Mesendoderm (in vitro differentiated cells): ENCODE results near the gene LIN9.
"Not testable (repeated sequence)": the region's sequence is repeated elsewhere in the genome, so short reads cannot be mapped to it uniquely, and the experiment has no call there.

Source experiments
- DNase-seq: peaks from one replicate; pipeline ENCODE4 v3.0.0; 2013
- H2AK5ac ChIP-seq: 2 replicates; pipeline ENCODE4 v1.6.1; 2013; ENCODE audit warnings: low read length, inconsistent platforms
- H2BK120ac ChIP-seq: 2 replicates; pipeline ENCODE4 v1.6.1; 2013; ENCODE audit warnings: low read depth, mild to moderate bottlenecking, low read length, moderate library complexity, mixed read lengths
- H2BK15ac ChIP-seq: replicated peaks from 2 replicates; pipeline ENCODE4 v1.6.1; 2013; ENCODE audit warnings: low read depth, mild to moderate bottlenecking, moderate library complexity
- H2BK5ac ChIP-seq: 2 replicates; pipeline ENCODE4 v1.6.1; 2013; ENCODE audit warnings: low read length, inconsistent platforms
- H3K18ac ChIP-seq: 2 replicates; pipeline ENCODE4 v1.6.1; 2013; ENCODE audit warnings: mild to moderate bottlenecking, low read length, mixed read lengths
- H3K23ac ChIP-seq: one replicate; pipeline ENCODE4 v1.6.1; 2013; ENCODE audit warnings: low read length
- H3K27ac ChIP-seq: 2 replicates; pipeline ENCODE4 v1.5.1; 2013; ENCODE audit warnings: low read depth, mild to moderate bottlenecking, inconsistent platforms, low read length, moderate library complexity
- H3K27me3 ChIP-seq: 2 replicates; pipeline ENCODE4 v1.6.1; 2013; ENCODE audit warnings: low read length, control low read depth, mild to moderate bottlenecking, inconsistent platforms; ENCODE audit not compliant: insufficient read depth, poor library complexity
- H3K36me3 ChIP-seq: 2 replicates; pipeline ENCODE4 v1.6.1; 2013; ENCODE audit warnings: low read length, inconsistent platforms; ENCODE audit not compliant: control insufficient read depth, insufficient read depth
- H3K4ac ChIP-seq: one replicate; pipeline ENCODE4 v1.6.1; 2013; ENCODE audit warnings: low read depth, mild to moderate bottlenecking, low read length, moderate library complexity
- H3K4me1 ChIP-seq: 2 replicates; pipeline ENCODE4 v1.6.1; 2013; ENCODE audit warnings: low read depth, low read length, inconsistent platforms; ENCODE audit not compliant: control insufficient read depth
- H3K4me2 ChIP-seq: 2 replicates; pipeline ENCODE4 v1.6.1; 2013; ENCODE audit warnings: low read length
- H3K4me3 ChIP-seq: 2 replicates; pipeline ENCODE4 v1.5.1; 2013; ENCODE audit warnings: mild to moderate bottlenecking, low read length
- H3K56ac ChIP-seq: one replicate; pipeline ENCODE4 v1.6.1; 2013; ENCODE audit warnings: low read length
- H3K79me1 ChIP-seq: 2 replicates; pipeline ENCODE4 v1.6.1; 2013; ENCODE audit warnings: low read length, inconsistent platforms
- H3K79me2 ChIP-seq: 2 replicates; pipeline ENCODE4 v1.6.1; 2013; ENCODE audit warnings: mild to moderate bottlenecking, low read length; ENCODE audit not compliant: control insufficient read depth, insufficient read depth
- H3K9ac ChIP-seq: 2 replicates; pipeline ENCODE4 v1.6.1; 2013; ENCODE audit warnings: low read length, inconsistent platforms
- H4K5ac ChIP-seq: one replicate; pipeline ENCODE4 v1.6.1; 2013; ENCODE audit warnings: low read length
- H4K8ac ChIP-seq: one replicate; pipeline ENCODE4 v1.6.1; 2013; ENCODE audit warnings: low read depth, mild to moderate bottlenecking, control low read depth, low read length, moderate library complexity
- WGBS: extraction: QIAGEN DNeasy Blood & Tissue Kit; methylation state at CpG from one replicate; pipeline ENCODE4 v1.1.7; 2013; ENCODE audit warnings: low lambda C conversion rate, missing lambda C conversion rate; ENCODE audit not compliant: insufficient coverage; ENCODE audit errors: extremely low coverage; 5-methylcytosine and 5-hydroxymethylcytosine counted together

LIN9 gene

GRCh38 chr1:226261818-226262217 is 47.1 kb downstream of the LIN9 start:
- Histone ChIP-seq H3K23ac (no peak overlapping the region), H3K4ac (no peak overlapping the region), H3K79me2 (no peaks in the 10 kb centered on the region), H3K4me2 (no peak overlapping the region), H3K4me1 (no peaks in the 10 kb centered on the region), H3K9ac (no peak overlapping the region), H3K27me3 (no peaks in the 10 kb centered on the region), H2BK120ac (no peak overlapping the region), H4K5ac (no peak overlapping the region), H3K56ac (no peak overlapping the region), H3K79me1 (no peaks in the 10 kb centered on the region), H3K36me3 (no peaks in the 10 kb centered on the region), H4K8ac (no peak overlapping the region), H2BK15ac (no peak overlapping the region), H3K27ac (no peak overlapping the region), H2AK5ac (no peak overlapping the region), H3K18ac (no peak overlapping the region), H2BK5ac (no peak overlapping the region), H3K4me3 (no peak overlapping the region)
- no peak for DNase-seq
- WGBS: no CpG with 5 or more reads among the region's 1 CpG

- no peak overlapping the region for H3K4me3 ChIP-seq
Measured at GRCh38 chr1:226255380-226255779, 53.6 kb downstream of the LIN9 start.

GRCh38 chr1:226253933-226254332 is 55.0 kb downstream of the LIN9 start:
- Histone ChIP-seq H2BK5ac (no peak overlapping the region), H3K4me2 (no peak overlapping the region), H3K79me1 (no peaks in the 10 kb centered on the region), H3K4me3 (no peak overlapping the region), H3K36me3 (peaks cover 2% of the 10 kb centered on the region), H4K5ac (no peak overlapping the region), H2BK120ac (no peak overlapping the region), H3K23ac (no peak overlapping the region), H3K27ac (no peak overlapping the region), H3K9ac (no peak overlapping the region), H3K27me3 (no peaks in the 10 kb centered on the region), H3K56ac (no peak overlapping the region), H3K4me1 (no peaks in the 10 kb centered on the region), H2AK5ac (no peak overlapping the region), H3K4ac (no peak overlapping the region), H4K8ac (no peak overlapping the region), H3K79me2 (no peaks in the 10 kb centered on the region), H3K18ac (no peak overlapping the region), H2BK15ac (no peak overlapping the region)
- DNase-seq: no peak
- WGBS: no CpG with 5 or more reads among the region's 4 CpGs

More at GRCh38 chr1:226255380-226255779, 53.6 kb downstream of the LIN9 start:
- H2BK5ac ChIP-seq: no peak overlapping the region
- H4K5ac ChIP-seq: no peak overlapping the region
- no peak overlapping the region for H3K4ac ChIP-seq
- no peak overlapping the region for H2AK5ac ChIP-seq
- no peak overlapping the region for H3K23ac ChIP-seq
- no peak overlapping the region for H2BK120ac ChIP-seq
- no peak overlapping the region for H3K27ac ChIP-seq
- DNase-seq: no peak
- H3K4me2 ChIP-seq: no peak overlapping the region
- no peak overlapping the region for H3K9ac ChIP-seq
- no peaks in the 10 kb centered on the region for H3K36me3 ChIP-seq
- peak overlapping the region; percentile 17 for H3K56ac ChIP-seq
- H3K4me1 ChIP-seq: no peaks in the 10 kb centered on the region
- WGBS: no CpG with 5 or more reads among the region's 3 CpGs
- no peaks in the 10 kb centered on the region for H3K79me1 ChIP-seq
- no peak overlapping the region for H2BK15ac ChIP-seq
- H3K27me3 ChIP-seq: no peaks in the 10 kb centered on the region
- H3K18ac ChIP-seq: no peak overlapping the region
- no peak overlapping the region for H4K8ac ChIP-seq
- H3K79me2 ChIP-seq: no peaks in the 10 kb centered on the region

- H2BK120ac ChIP-seq, H3K4me1 ChIP-seq, H2BK5ac ChIP-seq, H3K27me3 ChIP-seq, H2AK5ac ChIP-seq, H3K56ac ChIP-seq, H3K18ac ChIP-seq, H3K4me3 ChIP-seq, H3K79me1 ChIP-seq, H3K23ac ChIP-seq, H3K79me2 ChIP-seq, H3K4me2 ChIP-seq, H3K9ac ChIP-seq, DNase-seq, H3K36me3 ChIP-seq, H3K4ac ChIP-seq, H3K27ac ChIP-seq, H2BK15ac ChIP-seq, H4K5ac ChIP-seq, H4K8ac ChIP-seq: not testable (repeated sequence)
- WGBS: no CpG with 5 or more reads among the region's 7 CpGs
Measured at GRCh38 chr1:226252841-226253240, 56.1 kb downstream of the LIN9 start.

- H4K5ac ChIP-seq: no peak overlapping the region
- H2BK5ac ChIP-seq: no peak overlapping the region
- H4K8ac ChIP-seq: no peak overlapping the region
- no peak overlapping the region for H2AK5ac ChIP-seq
- no peaks in the 10 kb centered on the region for H3K79me2 ChIP-seq
- H3K27ac ChIP-seq: no peak overlapping the region
- no peak overlapping the region for H2BK120ac ChIP-seq
- no peak overlapping the region for H3K9ac ChIP-seq
- no peak for DNase-seq
- H3K18ac ChIP-seq: no peak overlapping the region
- no peak overlapping the region for H3K56ac ChIP-seq
- no peak overlapping the region for H3K4ac ChIP-seq
- no peaks in the 10 kb centered on the region for H3K4me1 ChIP-seq
- H3K23ac ChIP-seq: no peak overlapping the region
- no peak overlapping the region for H2BK15ac ChIP-seq
- no peaks in the 10 kb centered on the region for H3K27me3 ChIP-seq
- H3K4me3 ChIP-seq: no peak overlapping the region
- WGBS: no CpG with 5 or more reads among the region's 1 CpG
- peaks cover 2% of the 10 kb centered on the region for H3K36me3 ChIP-seq
- H3K79me1 ChIP-seq: no peaks in the 10 kb centered on the region
- no peak overlapping the region for H3K4me2 ChIP-seq
Measured at GRCh38 chr1:226250511-226250910, 58.5 kb downstream of the LIN9 start.

GRCh38 chr1:226248796-226249195 is 60.2 kb downstream of the LIN9 start:
- Histone ChIP-seq H3K79me2 (no peaks in the 10 kb centered on the region), H2AK5ac (no peak overlapping the region), H3K27me3 (no peaks in the 10 kb centered on the region), H3K36me3 (peaks cover 4% of the 10 kb centered on the region), H3K9ac (no peak overlapping the region), H2BK5ac (no peak overlapping the region), H3K23ac (no peak overlapping the region), H3K4me2 (no peak overlapping the region), H4K8ac (no peak overlapping the region), H2BK15ac (no peak overlapping the region), H3K4me3 (no peak overlapping the region), H3K27ac (no peak overlapping the region), H3K4me1 (no peaks in the 10 kb centered on the region), H2BK120ac (no peak overlapping the region), H3K18ac (no peak overlapping the region), H4K5ac (no peak overlapping the region), H3K4ac (no peak overlapping the region), H3K56ac (no peak overlapping the region), H3K79me1 (no peaks in the 10 kb centered on the region)
- no peak for DNase-seq
- WGBS: no CpG with 5 or more reads among the region's 3 CpGs
